WTC11 (cell line): ENCODE measurements around the gene COX5A.

ENCODE experiments used
- CTCF ChIP-seq: fragments of 200-600 bp; IDR thresholded peaks from 2 replicates; pipeline ENCODE4 v1.8.0; 2022; ENCODE audit warnings: antibody characterized with exemption
- GABPB1 ChIP-seq: sonication (generic); formaldehyde crosslinking; IDR thresholded peaks from 2 replicates; pipeline ENCODE4 v1.8.1; 2023; ENCODE audit warnings: mild to moderate bottlenecking, missing genetic modification reagents
- NFE2L1 ChIP-seq: sonication (generic); formaldehyde crosslinking; IDR thresholded peaks from 2 replicates; pipeline ENCODE4 v1.8.1; 2023; ENCODE audit warnings: missing genetic modification reagents
- TCF7 ChIP-seq: sonication (generic); formaldehyde crosslinking; IDR thresholded peaks from 2 replicates; pipeline ENCODE4 v1.8.0; 2022; ENCODE audit warnings: mild to moderate bottlenecking, low read depth, missing genetic modification reagents, moderate library complexity
- TF ChIP-seq, protein P1 (sequence below): sonication (generic); formaldehyde crosslinking; IDR thresholded peaks from 2 replicates; pipeline ENCODE4 v1.8.1; 2022; ENCODE audit warnings: low read depth, mild to moderate bottlenecking, moderate library complexity, missing genetic modification reagents, borderline replicate concordance
- TF ChIP-seq, protein P2 (sequence below): sonication (generic); formaldehyde crosslinking; IDR thresholded peaks from 2 replicates; pipeline ENCODE4 v1.8.0; 2022; ENCODE audit warnings: mild to moderate bottlenecking, missing genetic modification reagents
- TF ChIP-seq, protein P3 (sequence below): sonication (generic); formaldehyde crosslinking; IDR thresholded peaks from 2 replicates; pipeline ENCODE4 v1.8.1; 2023; ENCODE audit warnings: mild to moderate bottlenecking, missing genetic modification reagents, moderate library complexity

DNA sequence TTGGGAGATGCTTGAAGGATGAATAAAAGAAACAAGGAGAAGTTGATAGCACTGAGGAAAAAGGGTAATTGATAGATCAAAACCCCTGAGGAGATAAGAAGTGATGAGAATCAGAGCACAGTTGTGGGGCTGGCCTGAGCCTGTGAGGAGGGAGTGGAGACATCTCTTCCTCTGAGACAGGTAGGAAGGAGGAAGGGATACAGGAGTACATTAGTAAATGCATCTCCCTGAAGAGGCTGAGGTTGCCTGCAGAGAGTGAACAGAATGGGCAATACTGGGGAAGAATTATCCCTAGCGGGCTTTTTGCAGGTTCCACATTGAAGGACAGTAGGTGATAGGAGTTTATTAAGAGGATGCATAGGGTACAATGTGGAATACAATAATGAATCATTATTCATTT lies 40.2 kb upstream of the COX5A start:
- TF ChIP-seq NFE2L1 (CRISPR knock-in tag) (no peak), CTCF (no peak), TCF7 (CRISPR knock-in tag) (no peak), GABPB1 (no peak)
- TF ChIP-seq, protein P1, sequence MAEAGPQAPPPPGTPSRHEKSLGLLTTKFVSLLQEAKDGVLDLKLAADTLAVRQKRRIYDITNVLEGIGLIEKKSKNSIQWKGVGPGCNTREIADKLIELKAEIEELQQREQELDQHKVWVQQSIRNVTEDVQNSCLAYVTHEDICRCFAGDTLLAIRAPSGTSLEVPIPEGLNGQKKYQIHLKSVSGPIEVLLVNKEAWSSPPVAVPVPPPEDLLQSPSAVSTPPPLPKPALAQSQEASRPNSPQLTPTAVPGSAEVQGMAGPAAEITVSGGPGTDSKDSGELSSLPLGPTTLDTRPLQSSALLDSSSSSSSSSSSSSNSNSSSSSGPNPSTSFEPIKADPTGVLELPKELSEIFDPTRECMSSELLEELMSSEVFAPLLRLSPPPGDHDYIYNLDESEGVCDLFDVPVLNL (CRISPR knock-in tag) = no peak
- TF ChIP-seq, protein P2, sequence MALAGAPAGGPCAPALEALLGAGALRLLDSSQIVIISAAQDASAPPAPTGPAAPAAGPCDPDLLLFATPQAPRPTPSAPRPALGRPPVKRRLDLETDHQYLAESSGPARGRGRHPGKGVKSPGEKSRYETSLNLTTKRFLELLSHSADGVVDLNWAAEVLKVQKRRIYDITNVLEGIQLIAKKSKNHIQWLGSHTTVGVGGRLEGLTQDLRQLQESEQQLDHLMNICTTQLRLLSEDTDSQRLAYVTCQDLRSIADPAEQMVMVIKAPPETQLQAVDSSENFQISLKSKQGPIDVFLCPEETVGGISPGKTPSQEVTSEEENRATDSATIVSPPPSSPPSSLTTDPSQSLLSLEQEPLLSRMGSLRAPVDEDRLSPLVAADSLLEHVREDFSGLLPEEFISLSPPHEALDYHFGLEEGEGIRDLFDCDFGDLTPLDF (CRISPR knock-in tag) = no peak
- TF ChIP-seq, protein P3, sequence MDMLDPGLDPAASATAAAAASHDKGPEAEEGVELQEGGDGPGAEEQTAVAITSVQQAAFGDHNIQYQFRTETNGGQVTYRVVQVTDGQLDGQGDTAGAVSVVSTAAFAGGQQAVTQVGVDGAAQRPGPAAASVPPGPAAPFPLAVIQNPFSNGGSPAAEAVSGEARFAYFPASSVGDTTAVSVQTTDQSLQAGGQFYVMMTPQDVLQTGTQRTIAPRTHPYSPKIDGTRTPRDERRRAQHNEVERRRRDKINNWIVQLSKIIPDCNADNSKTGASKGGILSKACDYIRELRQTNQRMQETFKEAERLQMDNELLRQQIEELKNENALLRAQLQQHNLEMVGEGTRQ (CRISPR knock-in tag) = no peak
